HG03039 (cell line): ENCODE data around the gene PSG6.
"Not testable (repeated sequence)": the region's sequence is repeated elsewhere in the genome, so short reads cannot be mapped to it uniquely, and the experiment has no call there.

Experiments
- ATAC-seq: cut with Tn5 transposase; IDR thresholded peaks from one replicate; pipeline ENCODE4 v1.9.1; 2021; ENCODE audit warnings: mild to moderate bottlenecking, moderate library complexity; ENCODE audit not compliant: unreplicated experiment

PSG6 gene

GRCh38 chr19:42911731-42912130, 6.0 kb downstream of the PSG6 start:
- not testable (repeated sequence) for ATAC-seq

GRCh38 chr19:42906162-42906561, 11.5 kb downstream of the PSG6 start:
- ATAC-seq = not testable (repeated sequence)

GRCh38 chr19:42900561-42900960, 17.1 kb downstream of the PSG6 start:
- not testable (repeated sequence) for ATAC-seq

GRCh38 chr19:42899674-42900073, 18.0 kb downstream of the PSG6 start:
- not testable (repeated sequence) for ATAC-seq

- ATAC-seq = not testable (repeated sequence)
These were observed 18.6 kb downstream of the PSG6 start for GRCh38 chr19:42899110-42899509.

- not testable (repeated sequence) for ATAC-seq
These were observed 19.0 kb downstream of the PSG6 start for GRCh38 chr19:42898656-42899055.

GRCh38 chr19:42897729-42898128, 20.0 kb downstream of the PSG6 start:
- ATAC-seq = not testable (repeated sequence)

- ATAC-seq = not testable (repeated sequence)
These were observed 27.2 kb downstream of the PSG6 start for GRCh38 chr19:42890446-42890845.

- not testable (repeated sequence) for ATAC-seq
These were observed 29.7 kb downstream of the PSG6 start for GRCh38 chr19:42887876-42888445.

GRCh38 chr19:42882730-42883129, 35.0 kb downstream of the PSG6 start:
- not testable (repeated sequence) for ATAC-seq

- ATAC-seq = not testable (repeated sequence)
These were observed 35.7 kb downstream of the PSG6 start for GRCh38 chr19:42882010-42882409.

GRCh38 chr19:42881279-42881678, 36.4 kb downstream of the PSG6 start:
- not testable (repeated sequence) for ATAC-seq

- not testable (repeated sequence) for ATAC-seq
These were observed 37.1 kb downstream of the PSG6 start for GRCh38 chr19:42880621-42881020.

- ATAC-seq = no peak
These were observed 38.1 kb downstream of the PSG6 start, which contains the start of gene PSG1 for GRCh38 chr19:42879613-42880012. TSS of gene PSG1 (minus strand) at chr19:42879713. CDS start at chr19:42879581, 132 bp downstream.

- ATAC-seq = not testable (repeated sequence)
These were observed 41.1 kb downstream of the PSG6 start for GRCh38 chr19:42876596-42876995.

GRCh38 chr19:42875881-42876280, 41.8 kb downstream of the PSG6 start:
- ATAC-seq = not testable (repeated sequence)

- not testable (repeated sequence) for ATAC-seq
These were observed 42.5 kb downstream of the PSG6 start for GRCh38 chr19:42874901-42875813.

- not testable (repeated sequence) for ATAC-seq
These were observed 43.6 kb downstream of the PSG6 start for GRCh38 chr19:42874136-42874535.

GRCh38 chr19:42872608-42873007, 45.1 kb downstream of the PSG6 start:
- ATAC-seq = no peak

GRCh38 chr19:42857544-42857867, 60.2 kb downstream of the PSG6 start:
- no peak for ATAC-seq

GRCh38 chr19:42856866-42857543, 60.7 kb downstream of the PSG6 start:
- not testable (repeated sequence) for ATAC-seq
